ENCODE results near the gene COPS8. TPM values are rescaled to one million over a fixed set of nuclear protein-coding genes. Genes with fewer than 3 reads are reported as not detected.
A peak's percentile ranks its signal among the peaks of the same experiment; 100 is the strongest.

COPS8 gene
- total RNA-seq (ENCODE audit: insufficient read depth, low replicate concordance) = 156 TPM

DNA sequence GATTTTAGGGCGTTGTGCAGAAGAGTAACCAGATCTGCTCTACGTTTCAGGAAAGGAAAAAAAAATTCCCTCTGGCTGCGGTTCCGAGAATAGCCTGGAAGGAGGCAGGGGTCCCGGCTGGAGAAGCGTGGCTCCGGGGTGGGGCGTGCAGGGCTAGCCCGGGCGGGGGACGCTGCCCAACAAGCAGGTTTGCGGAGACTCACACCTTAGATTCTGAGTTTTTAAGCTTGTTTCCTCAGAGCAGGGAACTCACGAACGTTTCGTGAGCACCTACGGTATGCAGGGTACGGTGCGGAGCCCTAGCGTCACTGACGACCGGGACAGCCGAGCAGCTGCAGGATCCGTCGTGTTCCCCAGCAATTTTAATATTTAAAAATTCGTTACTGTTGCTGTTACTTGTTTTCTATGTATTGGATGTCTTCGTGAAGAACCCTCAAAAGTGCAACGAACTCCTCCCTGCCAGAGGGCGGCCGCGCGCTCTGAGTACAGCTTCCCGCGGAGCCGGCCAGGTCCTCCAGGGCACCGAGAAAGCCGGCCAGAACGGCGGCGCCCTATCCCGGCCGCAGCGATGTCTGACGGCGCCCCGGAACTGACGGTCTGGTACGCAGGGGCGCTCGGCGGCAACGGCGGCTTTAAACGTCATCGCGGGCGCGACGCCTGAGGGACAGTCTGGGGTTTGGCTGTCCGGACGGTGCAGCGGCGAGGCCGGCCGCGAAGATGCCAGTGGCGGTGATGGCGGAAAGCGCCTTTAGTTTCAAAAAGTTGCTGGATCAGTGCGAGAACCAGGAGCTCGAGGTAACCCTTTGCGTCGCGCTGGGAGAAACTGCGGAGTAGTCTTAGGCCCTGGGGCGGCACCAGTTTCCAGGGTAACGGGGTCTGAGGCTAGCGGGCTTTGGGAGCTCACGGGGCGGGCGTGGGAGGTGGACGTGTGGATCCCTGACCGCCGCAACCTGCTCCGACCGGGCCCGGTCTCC lies at the start of gene COPS8:
COPS8 (plus strand) TSS at position 642 of the 974 bp plus-strand sequence; CDS start at position 718, 76 bp downstream.
- peak; percentile 97 for DNase-seq (ENCODE audit: low spot score)

DNA sequence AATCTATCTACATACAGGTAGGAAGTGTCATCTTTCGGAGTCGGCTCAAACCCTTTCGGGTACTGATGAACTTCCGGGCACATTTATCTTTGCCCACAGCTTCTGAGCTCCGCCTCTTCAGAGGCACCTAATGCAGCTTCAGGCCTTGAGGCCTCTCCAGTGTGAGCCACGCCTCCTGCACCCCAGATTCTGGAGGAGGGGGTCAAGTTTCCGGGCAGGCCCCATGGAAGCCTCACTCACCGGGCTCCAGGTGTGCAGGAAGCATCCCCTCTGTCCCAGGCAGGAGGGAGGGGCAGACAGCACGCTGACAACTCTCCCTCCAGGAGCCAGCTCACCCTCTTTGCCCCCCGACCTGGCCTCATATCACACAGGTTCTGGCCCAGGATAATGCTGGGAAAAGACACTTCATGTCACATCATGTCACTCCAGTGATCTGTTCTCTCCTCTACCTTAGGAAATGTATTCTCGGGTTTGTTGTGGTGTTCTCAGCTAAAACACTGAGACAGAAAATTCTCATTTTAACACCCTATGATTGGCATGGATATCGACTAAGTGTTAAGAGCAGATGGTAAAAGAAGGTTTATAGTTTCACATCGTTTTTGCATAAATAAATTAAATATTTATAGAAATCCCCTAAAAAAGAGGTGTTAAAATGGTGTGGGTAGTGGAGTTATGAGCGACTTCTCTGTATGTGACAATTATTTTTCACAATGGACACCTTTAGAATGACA lies 46.2 kb upstream of the COPS8 start:
- DNase-seq (ENCODE audit: low spot score) = no peak

DNA sequence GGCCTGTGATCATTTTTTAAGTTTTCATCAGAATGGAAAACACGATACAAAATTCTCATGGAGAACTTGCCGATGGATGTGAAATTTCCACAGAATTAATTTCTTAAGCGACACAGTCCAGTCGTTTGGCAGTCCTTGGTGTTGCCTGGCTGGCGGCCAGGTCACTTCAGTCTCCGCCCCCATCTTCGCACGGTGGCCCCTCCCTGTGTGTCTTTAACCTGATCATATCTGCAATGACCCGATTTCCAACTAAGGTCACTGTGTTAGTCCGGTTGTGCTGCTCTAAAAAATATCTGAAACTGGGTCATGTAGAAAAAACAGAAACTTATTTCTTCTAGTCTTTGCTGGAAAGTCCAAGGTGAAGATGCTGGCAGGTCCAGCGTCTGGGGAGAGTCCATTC lies 44.5 kb upstream of the COPS8 start:
- DNase-seq (ENCODE audit: low spot score) = no peak

DNA sequence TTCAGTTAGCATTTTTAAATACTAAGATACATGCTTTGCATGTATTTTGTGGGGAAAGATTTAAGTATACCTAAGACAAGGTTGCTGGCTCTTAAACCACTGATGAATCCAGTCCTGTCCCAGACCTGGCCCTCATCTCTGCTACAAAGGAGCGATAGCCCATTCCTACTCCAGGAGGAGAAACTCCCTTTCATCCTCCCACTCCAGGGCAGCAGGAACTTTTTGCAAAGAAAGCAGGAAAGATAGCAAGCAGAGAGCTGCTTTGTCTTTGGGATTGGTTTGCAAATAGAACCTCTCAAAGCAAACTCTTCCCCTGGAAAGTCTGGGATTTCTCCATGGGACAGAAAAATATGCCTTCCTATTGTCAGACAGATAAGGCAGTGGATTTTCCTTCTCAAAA lies 43.6 kb upstream of the COPS8 start:
- no peak for DNase-seq (ENCODE audit: low spot score)

DNA sequence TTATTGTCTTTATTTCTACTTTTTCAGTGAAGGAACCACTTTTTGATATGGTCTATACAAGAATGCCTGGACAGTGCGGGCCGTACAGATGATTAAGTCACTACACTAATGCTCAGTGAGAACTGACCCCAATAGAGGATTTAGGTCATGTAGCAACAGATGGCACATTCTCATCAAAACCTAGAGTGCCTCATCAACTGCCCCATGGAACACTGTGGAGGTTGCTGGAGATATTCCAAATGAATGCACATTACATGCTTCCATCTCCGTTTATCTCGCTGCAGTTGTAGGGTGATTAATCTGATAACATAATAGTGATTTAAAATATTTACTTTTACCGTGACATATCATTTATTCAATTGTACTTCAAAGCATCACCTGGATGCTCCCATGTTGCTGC lies 41.8 kb upstream of the COPS8 start:
- DNase-seq (ENCODE audit: low spot score) = no peak

DNA sequence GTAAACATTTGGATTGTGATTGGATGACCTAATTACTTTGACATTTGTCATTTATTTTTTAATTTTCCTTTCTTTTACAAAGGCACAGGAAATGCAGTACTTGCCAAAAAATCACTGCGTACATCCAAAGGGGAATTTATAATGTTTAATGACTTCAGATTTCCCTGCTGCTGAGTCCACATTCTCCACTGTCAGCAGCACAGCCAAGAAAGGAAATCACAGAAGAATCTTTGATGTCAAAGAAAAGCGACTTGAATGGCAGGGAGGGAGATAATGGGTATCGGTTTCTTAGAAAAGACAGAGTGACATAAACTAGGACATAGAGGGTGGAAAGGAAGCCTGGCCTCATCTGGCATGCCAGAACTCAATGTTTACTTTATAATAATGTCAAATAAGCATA lies 41.4 kb upstream of the COPS8 start:
- DNase-seq (ENCODE audit: low spot score) = no peak

DNA sequence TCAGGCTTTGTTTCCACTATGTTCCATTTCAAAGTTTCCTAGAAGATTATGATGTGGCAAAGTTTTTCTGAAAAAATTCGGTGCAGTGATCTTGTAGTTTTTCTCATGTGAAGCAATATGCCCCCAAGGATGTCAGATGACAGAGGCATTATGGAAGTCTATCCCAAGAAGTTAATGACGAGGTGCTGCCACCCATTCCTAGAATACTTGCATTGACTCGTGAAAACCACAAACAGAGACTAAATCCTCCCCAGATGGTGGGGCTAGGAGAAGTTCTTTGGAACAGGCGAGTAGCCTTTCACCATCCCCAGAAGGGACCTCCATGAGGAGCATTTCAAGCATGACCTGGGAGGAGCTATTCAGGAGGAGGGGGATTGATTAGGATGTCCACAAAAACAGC lies 40.2 kb upstream of the COPS8 start:
- DNase-seq (ENCODE audit: low spot score) = no peak

DNA sequence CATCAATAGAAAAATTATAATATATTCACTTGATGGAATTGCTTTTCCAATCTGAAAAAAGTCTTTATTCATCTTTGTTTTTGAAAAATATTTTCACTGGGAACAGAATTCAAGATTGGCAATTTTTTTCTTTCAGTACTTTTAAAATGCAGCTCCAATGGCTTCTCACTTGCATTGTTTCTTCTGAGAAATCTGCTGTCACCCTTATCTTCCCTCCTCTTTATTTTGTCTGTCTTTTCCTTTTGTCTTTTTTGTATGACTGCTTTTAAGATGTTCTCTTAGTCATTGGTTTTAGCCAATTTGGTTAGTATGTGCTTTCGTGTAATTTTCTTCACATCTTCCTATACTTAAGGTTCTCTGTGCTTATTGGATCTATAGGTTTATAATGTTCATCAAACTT lies 37.1 kb upstream of the COPS8 start:
- no peak for DNase-seq (ENCODE audit: low spot score)

DNA sequence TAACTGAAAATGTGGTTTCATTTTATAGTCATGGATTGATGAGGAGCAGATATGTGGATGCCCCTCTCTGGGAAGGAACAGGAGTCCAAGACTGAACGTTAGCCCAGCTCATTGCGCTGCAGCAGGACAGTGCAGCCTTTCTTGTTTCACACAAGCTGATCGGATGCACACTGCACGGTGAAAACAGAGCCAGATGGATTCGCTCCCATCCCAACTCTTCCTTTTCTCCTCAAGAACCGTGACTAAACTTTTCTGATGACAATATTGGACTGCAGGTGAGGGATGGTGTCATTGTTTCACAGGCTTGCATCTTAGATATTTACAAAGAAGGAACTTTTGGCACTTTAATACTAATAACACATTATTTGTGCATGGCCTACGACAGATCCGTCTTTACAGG lies 33.8 kb upstream of the COPS8 start:
- DNase-seq (ENCODE audit: low spot score) = no peak

DNA sequence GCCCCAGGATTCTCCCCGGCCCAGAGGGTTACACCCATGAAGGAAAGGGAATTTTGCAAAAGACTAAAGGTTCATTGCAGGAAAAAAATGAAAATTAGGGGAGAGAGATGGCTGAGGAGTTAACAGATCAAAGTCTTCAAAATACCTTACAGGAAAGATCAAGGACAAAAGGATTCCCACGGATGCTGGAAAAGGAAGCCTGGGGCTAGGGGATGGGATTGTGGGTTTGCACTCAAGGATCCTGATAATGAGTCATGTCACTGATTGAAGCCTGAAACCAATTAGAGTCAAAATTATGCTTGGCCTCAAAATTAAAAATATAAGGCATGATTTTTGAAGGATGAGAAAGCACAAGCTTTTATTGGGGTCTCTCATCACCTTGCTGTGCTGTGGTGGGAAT lies 32.6 kb upstream of the COPS8 start:
- no peak for DNase-seq (ENCODE audit: low spot score)

DNA sequence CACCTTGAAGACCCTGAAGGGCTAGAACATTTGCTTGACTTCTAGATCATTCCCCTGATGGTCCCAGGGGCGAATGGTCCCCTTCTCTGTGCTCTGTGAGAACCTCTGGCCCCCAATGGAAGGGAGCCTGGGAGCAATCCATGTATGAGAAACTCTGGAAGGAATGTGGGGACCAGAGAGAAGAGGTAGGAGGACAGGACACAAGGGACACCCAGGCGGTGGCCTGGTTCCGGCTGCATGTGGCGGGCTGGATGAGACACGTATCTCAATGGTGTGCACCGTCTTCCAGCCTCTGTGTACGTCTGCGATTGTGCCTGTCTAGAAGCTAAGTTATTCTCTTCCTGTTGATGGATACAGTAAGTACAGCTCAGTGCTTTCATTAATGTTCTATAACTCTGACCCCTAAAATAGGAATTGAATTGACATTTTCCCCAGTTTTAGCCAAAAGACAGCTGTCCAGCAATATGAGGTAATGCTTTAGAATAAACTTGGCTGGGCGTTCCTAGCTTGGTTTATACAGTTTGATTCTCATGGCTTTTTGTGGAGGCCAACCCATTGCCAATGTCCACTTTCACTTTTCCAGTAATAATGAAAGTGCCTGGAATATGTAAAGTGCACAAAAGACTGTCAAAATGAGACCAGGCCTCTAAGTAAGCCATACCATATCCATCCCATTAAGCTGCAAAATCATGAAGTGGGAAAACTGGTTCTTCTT lies 30.1 kb upstream of the COPS8 start:
- DNase-seq (ENCODE audit: low spot score) = peak; percentile 13

DNA sequence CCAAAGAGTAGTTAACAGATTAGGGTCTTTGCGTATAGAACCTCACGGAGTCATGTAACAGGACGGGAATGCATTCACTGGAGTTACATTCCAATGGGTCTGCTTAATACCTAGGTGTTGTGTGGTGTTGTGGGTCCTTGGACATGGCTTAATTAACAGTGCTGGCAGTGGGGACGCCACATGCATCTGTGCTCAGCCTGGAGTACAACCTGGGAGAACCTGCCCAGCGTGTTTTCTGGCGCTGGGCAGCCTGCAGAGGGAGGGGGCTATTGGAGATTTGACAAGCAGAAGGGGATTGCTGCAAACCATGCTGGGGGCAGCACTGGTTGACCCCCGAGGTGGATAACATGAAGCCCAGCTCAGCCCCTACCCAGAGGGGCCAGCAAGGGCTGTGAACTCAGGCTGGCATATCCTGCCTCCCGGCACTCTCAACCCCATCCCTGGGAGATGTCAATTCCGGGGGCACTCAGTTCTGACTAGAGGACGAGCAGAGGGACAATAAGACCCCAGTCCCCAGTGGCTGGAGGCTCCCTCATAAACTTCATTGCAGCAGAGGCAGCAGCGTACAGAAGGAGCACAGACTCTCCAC lies 29.3 kb upstream of the COPS8 start:
- DNase-seq (ENCODE audit: low spot score) = peak; percentile 24

DNA sequence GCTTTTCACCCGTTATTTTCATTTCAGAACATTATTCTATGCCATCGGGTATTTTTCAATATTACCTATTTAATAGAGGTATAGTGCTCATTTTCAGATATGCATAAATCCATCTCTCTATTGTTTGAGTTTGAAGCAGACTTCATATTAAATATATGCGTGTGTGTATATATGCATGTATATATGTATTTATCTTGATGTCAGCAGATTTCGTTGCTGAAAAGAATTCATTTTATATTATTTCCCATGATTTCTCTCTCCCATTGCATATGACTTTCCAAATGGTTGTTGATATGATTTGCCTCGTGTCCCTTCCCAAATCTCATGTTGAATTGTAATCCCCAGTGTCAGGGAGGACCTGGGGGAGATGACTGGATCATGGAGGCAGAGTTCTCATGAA lies 28.6 kb upstream of the COPS8 start:
- no peak for DNase-seq (ENCODE audit: low spot score)

DNA sequence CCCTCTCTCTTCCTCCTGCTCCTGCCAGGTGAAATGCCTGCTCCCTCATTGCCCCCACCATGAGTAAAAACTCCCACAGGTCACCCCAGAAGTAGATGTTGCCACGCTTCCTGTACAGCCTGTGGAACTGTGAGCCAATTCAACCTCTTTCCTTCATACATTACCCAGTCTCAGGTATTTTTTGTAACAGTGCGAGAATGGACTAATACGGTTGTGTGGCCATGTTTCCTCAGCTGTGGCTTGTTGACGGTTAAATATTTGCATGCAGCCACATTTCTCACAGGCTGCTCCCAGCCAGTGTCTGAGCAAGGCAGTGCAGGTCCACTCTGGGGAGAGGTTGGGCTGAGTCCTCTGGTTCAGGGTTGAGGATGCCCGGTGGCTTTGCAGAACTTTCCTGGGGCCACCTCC lies 27.8 kb upstream of the COPS8 start:
- DNase-seq (ENCODE audit: low spot score) = no peak

DNA sequence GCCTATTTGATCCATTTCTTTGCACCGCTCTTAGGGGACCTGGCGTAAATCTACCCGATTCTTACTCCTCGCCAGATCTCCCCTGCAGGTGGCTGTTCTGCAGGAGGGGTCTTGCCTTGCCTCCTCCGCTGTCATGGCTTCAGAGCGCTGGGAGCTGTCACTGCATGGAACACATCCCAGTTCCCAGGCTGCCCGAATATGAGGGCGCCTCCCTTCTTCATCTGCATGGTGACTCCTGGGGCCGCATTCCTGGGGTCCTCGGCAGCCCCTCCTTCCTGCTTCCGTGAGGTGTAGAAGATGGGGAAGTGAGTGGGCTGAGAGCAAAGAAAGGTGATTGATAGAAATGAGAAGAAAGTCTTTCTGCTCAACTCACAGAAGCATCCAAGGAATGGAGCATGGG lies 27.3 kb upstream of the COPS8 start:
- no peak for DNase-seq (ENCODE audit: low spot score)

DNA sequence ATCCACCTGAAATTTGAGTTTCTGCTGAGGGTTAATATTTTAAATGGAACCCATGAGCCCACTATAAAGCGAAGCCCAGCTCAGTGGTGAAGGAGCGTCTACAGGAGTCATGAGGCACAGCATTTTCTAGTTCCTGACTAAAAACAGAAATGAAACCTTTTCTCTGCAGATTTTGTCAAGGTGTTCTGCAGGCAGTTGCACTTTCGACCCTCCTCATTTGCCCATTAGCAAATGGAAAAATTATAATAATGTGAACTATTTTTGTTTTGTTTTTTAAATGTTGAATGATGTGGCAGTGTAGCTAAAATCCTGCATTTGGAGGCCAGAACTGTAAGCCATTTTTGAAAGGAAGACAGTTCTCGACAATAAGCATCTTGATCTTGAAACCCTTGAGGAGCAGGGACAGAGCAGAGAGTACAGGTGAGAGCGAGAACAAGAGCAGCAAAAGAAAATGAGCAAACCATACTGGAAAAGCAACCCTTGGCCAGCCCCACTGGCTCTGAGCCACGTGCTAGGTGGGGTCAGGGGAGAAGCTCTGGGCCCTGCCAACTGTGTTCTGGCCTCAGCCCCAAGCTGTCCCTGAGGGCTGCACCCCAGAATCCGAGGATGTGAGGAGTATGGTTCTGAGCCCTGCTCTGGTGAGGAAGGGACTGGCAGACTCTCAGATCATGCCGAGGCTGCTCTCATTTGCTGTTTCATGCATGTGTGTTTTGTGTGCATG lies 26.4 kb upstream of the COPS8 start:
- no peak for DNase-seq (ENCODE audit: low spot score)

DNA sequence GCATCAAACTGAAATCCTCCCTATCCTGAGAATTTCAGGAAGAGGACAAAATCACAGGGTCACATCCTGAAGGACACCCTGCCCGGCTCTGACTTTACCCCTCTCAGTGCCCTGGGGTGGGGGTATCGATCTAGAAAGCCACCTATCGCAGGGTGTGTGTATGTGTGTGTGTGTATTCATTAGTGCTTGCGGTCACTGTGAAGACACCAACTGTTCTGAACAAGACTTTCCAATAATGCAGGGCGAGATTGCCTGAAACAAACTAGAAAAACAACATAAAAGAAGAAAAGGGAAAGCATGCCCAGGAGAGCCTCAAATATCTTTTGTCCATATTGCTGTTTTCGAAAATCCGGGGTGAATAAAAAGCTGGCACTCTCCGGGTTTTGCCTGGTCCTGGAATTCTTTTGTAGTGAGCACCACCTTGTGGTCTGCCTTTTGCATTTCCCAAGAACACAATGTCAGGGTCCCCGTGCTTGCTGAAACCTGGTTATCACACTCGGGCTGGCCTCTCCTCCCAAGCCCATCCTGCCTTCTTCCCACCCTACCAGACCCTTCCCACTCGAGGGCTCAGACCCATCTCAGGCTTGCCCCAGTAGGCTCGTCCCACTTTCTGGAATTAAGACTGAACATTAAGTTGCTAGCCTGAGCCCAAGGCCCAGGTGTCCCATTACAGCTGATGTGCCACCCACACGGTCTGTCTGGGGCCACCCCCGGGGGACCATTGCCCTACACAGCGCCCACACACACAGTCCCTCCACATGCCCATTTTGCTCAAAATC lies 25.0 kb upstream of the COPS8 start:
- peak; percentile 77 for DNase-seq (ENCODE audit: low spot score)

DNA sequence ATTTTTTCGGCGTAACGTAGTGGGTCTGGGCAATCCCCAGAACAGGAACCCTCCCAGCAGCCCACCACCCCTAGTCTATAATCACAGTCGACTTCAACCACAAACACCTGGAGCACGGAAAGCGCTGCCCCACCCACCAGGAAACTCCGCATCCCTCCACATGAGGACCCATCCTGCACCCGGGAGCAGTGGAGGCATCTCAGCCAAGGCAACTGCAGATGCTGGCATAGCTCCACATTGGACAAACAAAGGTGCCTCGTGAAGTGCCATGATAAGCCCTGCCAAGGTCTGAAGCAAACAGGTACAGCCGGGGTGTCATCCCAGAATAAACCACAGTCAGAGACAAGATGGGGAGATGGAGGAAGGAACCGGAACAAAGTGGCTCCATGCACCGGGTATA lies 24.3 kb upstream of the COPS8 start:
- no peak for DNase-seq (ENCODE audit: low spot score)

DNA sequence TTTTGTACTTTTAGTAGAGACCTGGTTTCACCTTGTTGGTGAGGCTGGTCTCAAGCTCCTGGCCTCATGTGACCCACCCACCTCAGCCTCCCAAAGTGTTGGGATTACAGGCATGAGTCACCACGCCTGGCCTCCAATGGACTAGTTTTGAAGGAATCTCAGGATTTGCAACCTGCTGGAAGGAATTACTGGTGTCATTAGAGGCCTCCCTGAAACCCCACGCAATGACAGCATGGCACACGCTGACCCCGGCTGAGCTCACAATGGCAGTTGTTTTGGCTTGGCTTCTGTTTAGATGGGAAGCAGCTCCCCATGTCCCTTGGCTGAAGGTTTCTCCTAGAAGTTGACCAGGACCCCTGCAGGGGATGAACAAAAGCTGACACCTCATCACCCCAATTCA lies 23.1 kb upstream of the COPS8 start:
- DNase-seq (ENCODE audit: low spot score) = no peak
